Neural cell (in vitro differentiated cells): ENCODE measurements around the gene ASIC4. TPM values are rescaled to one million over a fixed set of nuclear protein-coding genes. Genes with fewer than 3 reads are reported as not detected.

Experiments
- H2AFZ ChIP-seq: fragments of 200-600, 300-800 bp; sonication (generic), shearing (Covaris generic); 2 replicates; pipeline ENCODE4 v1.6.0; 2014; ENCODE audit warnings: low read depth, mild to moderate bottlenecking, antibody characterized with exemption, low read length, moderate library complexity
- H3F3A ChIP-seq: fragments of 200-600 bp; shearing (Covaris generic); 2 replicates; pipeline ENCODE4 v1.6.1; 2016; ENCODE audit warnings: mild to moderate bottlenecking, moderate library complexity, mixed read lengths, antibody characterized with exemption, low read length; ENCODE audit not compliant: insufficient read depth, poor library complexity, severe bottlenecking
- H3K27ac ChIP-seq: fragments of 200-600, 300-800 bp; sonication (generic), shearing (Covaris generic); 2 replicates; pipeline ENCODE4 v1.5.1; 2014; ENCODE audit warnings: mild to moderate bottlenecking, low read length, moderate library complexity
- H3K27me3 ChIP-seq: fragments of 300-800, 200-600 bp; sonication (generic), shearing (Covaris generic); 2 replicates; pipeline ENCODE4 v1.6.0; 2014; ENCODE audit warnings: mild to moderate bottlenecking, low read depth, low read length, moderate library complexity; ENCODE audit not compliant: insufficient read depth
- H3K36me3 ChIP-seq: fragments of 300-800, 200-600 bp; sonication (generic), shearing (Covaris generic); 2 replicates; pipeline ENCODE4 v1.5.1; 2014; ENCODE audit warnings: mild to moderate bottlenecking, antibody characterized with exemption, low read length, moderate library complexity; ENCODE audit not compliant: insufficient read depth
- H3K4me2 ChIP-seq: fragments of 300-800, 200-600 bp; sonication (generic), shearing (Covaris generic); 2 replicates; pipeline ENCODE4 v1.6.0; 2014; ENCODE audit warnings: mild to moderate bottlenecking, low read length
- H3K4me3 ChIP-seq: fragments of 300-800, 200-600 bp; sonication (generic), shearing (Covaris generic); 2 replicates; pipeline ENCODE4 v1.5.1; 2014; ENCODE audit warnings: mild to moderate bottlenecking, low read length, moderate library complexity
- H3K79me2 ChIP-seq: fragments of 200-600 bp; shearing (Covaris generic); replicated peaks from 2 replicates; pipeline ENCODE4 v1.6.0; 2014; ENCODE audit warnings: mild to moderate bottlenecking, low read length, moderate library complexity; ENCODE audit not compliant: insufficient read depth
- H3K9ac ChIP-seq: fragments of 300-800, 200-600 bp; sonication (generic), shearing (Covaris generic); 2 replicates; pipeline ENCODE4 v1.6.1; 2016; ENCODE audit warnings: mild to moderate bottlenecking, low read length, mixed read lengths
- H3K9me2 ChIP-seq: fragments of 200-600 bp; shearing (Covaris generic); 2 replicates; pipeline ENCODE4 v1.6.1; 2016; ENCODE audit warnings: mild to moderate bottlenecking, low read length, mixed read lengths; ENCODE audit not compliant: insufficient read depth
- H3K9me3 ChIP-seq: fragments of 200-600, 300-800 bp; sonication (generic), shearing (Covaris generic); 2 replicates; pipeline ENCODE4 v1.6.1; 2016; ENCODE audit warnings: mild to moderate bottlenecking, mixed run types, low read length, moderate library complexity, mixed read lengths
- H4K20me1 ChIP-seq: fragments of 200-600 bp; shearing (Covaris generic); 2 replicates; pipeline ENCODE4 v1.6.1; 2016; ENCODE audit warnings: mild to moderate bottlenecking, mixed run types; ENCODE audit not compliant: insufficient read depth
- CTCF ChIP-seq: fragments of 450-650 bp; IDR thresholded peaks from 2 replicates; pipeline ENCODE4 v1.5.1; 2014; ENCODE audit warnings: antibody characterized with exemption, mild to moderate bottlenecking, moderate library complexity; ENCODE audit not compliant: poor library complexity, severe bottlenecking
- EP300 ChIP-seq: fragments of 450-650 bp; conservative IDR thresholded peaks from 2 replicates; pipeline ENCODE4 v1.6.1; 2014; ENCODE audit warnings: antibody characterized with exemption, mild to moderate bottlenecking, moderate library complexity; ENCODE audit not compliant: poor library complexity, severe bottlenecking
- EZH2 ChIP-seq: fragments of 200-600, 300-800 bp; shearing (Covaris generic), sonication (generic); IDR thresholded peaks from 2 replicates; pipeline ENCODE4 v1.6.1; 2014; ENCODE audit warnings: antibody characterized with exemption, low read length, borderline replicate concordance, mild to moderate bottlenecking; ENCODE audit not compliant: insufficient read depth, poor library complexity, severe bottlenecking
- MXI1 ChIP-seq: fragments of 450-650 bp; conservative IDR thresholded peaks from 2 replicates; pipeline ENCODE4 v1.6.1; 2014; ENCODE audit warnings: antibody characterized with exemption, mild to moderate bottlenecking; ENCODE audit not compliant: poor library complexity, severe bottlenecking
- POLR2AphosphoS5 ChIP-seq: IDR thresholded peaks from 2 replicates; pipeline ENCODE4 v1.6.1; 2012
- RAD21 ChIP-seq: fragments of 450-650 bp; conservative IDR thresholded peaks from 2 replicates; pipeline ENCODE4 v1.6.1; 2014; ENCODE audit warnings: antibody characterized with exemption, mild to moderate bottlenecking, moderate library complexity
- REST ChIP-seq: IDR thresholded peaks from 2 replicates; pipeline ENCODE4 v1.6.1; 2012; ENCODE audit warnings: borderline replicate concordance
- SMC3 ChIP-seq: fragments of 450-650 bp; conservative IDR thresholded peaks from 2 replicates; pipeline ENCODE4 v1.6.1; 2014; ENCODE audit warnings: antibody characterized with exemption, mild to moderate bottlenecking, moderate library complexity; ENCODE audit not compliant: poor library complexity
- TAF1 ChIP-seq: IDR thresholded peaks from 2 replicates; pipeline ENCODE4 v1.6.1; 2012; ENCODE audit warnings: low read depth
- polyA plus RNA-seq: library from polyadenylated mRNA; depleted of rRNA; stranded (reverse); fragments of >200 nt; gene quantifications from 2 replicates; pipeline ENCODE4 v1.2.3, GENCODE V29; 2014

Gene ASIC4
- polyA plus RNA-seq, 1 donor from 2014 or later = 2.7 TPM

GRCh38 chr2:219527472-219527871 lies 13.2 kb downstream of the ASIC4 start:
- no peak overlapping the region for H2AFZ ChIP-seq
- no peaks in the 10 kb centered on the region for H3K9me2 ChIP-seq
- no peak overlapping the region for H3K27ac ChIP-seq
- H3K79me2 ChIP-seq = no peaks in the 10 kb centered on the region
- no peak overlapping the region for H3K4me2 ChIP-seq
- peaks cover 7% of the 10 kb centered on the region for H3K27me3 ChIP-seq
- no peak overlapping the region for H3K4me3 ChIP-seq
- H3K36me3 ChIP-seq = no peaks in the 10 kb centered on the region
- no peak for TF ChIP-seq EP300
- TF ChIP-seq MXI1 = no peak
- TF ChIP-seq SMC3 = no peak
- no peak for TF ChIP-seq EZH2
- no peak for TF ChIP-seq REST
- no peak for TF ChIP-seq RAD21
- no peak for TF ChIP-seq TAF1
- TF ChIP-seq CTCF = no peak
- TF ChIP-seq POLR2AphosphoS5 = no peak
- H4K20me1 ChIP-seq = no peaks in the 10 kb centered on the region
- no peaks in the 10 kb centered on the region for H3K9me3 ChIP-seq
- no peaks in the 10 kb centered on the region for H3F3A ChIP-seq
- H3K9ac ChIP-seq = no peak overlapping the region

GRCh38 chr2:219530048-219530963 lies 16.0 kb downstream of the ASIC4 start:
- no peaks in the 10 kb centered on the region for H3K79me2 ChIP-seq
- H3K27me3 ChIP-seq = peaks cover 7% of the 10 kb centered on the region
- H3K9me2 ChIP-seq = no peaks in the 10 kb centered on the region
- peak overlapping the region; percentile 54 for H3K4me3 ChIP-seq
- H2AFZ ChIP-seq = peak overlapping the region; percentile 18
- H4K20me1 ChIP-seq = no peaks in the 10 kb centered on the region
- no peak overlapping the region for H3K27ac ChIP-seq
- no peaks in the 10 kb centered on the region for H3K36me3 ChIP-seq
- no peak overlapping the region for H3K4me2 ChIP-seq
- no peak for TF ChIP-seq REST
- TF ChIP-seq EP300 = peak; percentile 16
- TF ChIP-seq EZH2 = no peak
- TF ChIP-seq MXI1 = peak; percentile 18
- TF ChIP-seq RAD21 = peak; percentile 100
- no peak for TF ChIP-seq TAF1
- peak; percentile 100 for TF ChIP-seq SMC3
- peak; percentile 11 for TF ChIP-seq POLR2AphosphoS5
- peak; percentile 99 for TF ChIP-seq CTCF
- H3K9ac ChIP-seq = peak overlapping the region; percentile 35
- H3K9me3 ChIP-seq = no peaks in the 10 kb centered on the region
- H3F3A ChIP-seq = no peaks in the 10 kb centered on the region
